ENCODE results near the gene CHAF1B. TPM values are rescaled to one million over a fixed set of nuclear protein-coding genes. Genes with fewer than 3 reads are reported as not detected.

The CHAF1B gene
- total and polyA plus RNA-seq, 2 of the 8 experiments (the other 6 are each of a cell fraction or from before 2014, with no cell fraction given), result 11.8 to 23.1 TPM

DNA sequence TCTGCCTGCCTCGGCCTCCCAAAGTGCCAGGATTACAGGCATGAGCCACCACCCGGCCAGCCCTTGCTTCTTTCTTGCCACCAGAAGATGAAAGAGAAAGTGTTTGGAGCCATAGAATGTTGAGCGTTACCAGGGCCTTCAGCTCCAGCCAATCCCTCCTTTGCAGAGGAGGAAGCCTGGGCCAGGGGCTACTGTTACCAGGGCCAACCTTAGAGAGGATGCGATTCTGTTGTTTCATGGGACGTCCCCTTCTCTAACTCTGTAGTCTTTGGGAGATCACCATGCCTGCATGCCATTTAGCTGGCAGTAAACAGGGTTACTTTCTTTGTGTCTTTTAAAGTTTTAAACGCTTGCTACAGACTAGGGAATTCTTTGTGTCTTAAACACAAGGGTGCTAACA, 49.0 kb downstream of the CHAF1B start:
- Histone ChIP-seq H3K4me3 (ENCODE audit: extremely low read depth in 1 of 4, insufficient read depth in 2 of 4, low read depth in 3 of 4, low read length in 4 of 4) (no peak overlapping the region), H2BK120ac (replicated peaks; ENCODE audit: low read depth, low read length) (no peak overlapping the region), H3K56ac (replicated peaks; ENCODE audit: insufficient read length, low read depth, low read length) (no peak overlapping the region), H2AK5ac (ENCODE audit: low read depth, low read length) (no peak overlapping the region), H3K18ac (ENCODE audit: extremely low read depth, low read length) (no peak overlapping the region), H2AFZ (ENCODE audit: low read length) (no peak overlapping the region), H3K79me2 (ENCODE audit: control insufficient read depth in 1 of 2, insufficient read depth in 2 of 2, low read length in 2 of 2) (no peaks in the 10 kb centered on the region), H3K27ac (ENCODE audit: low read depth, low read length) (no peak overlapping the region), H2BK15ac (ENCODE audit: low read length) (no peak overlapping the region), H4K91ac (replicated peaks; ENCODE audit: insufficient read length, low read length) (no peak overlapping the region), H3K27me3 (replicated peaks in 1 of 4; ENCODE audit: control insufficient read depth in 3 of 4, extremely low read depth in 1 of 4, insufficient read depth in 3 of 4, low read length in 3 of 4) (no peaks in the 10 kb centered on the region), H3K9me3 (ENCODE audit: insufficient read depth in 2 of 2, low read depth in 1 of 2, low read length in 1 of 2) (no peaks in the 10 kb centered on the region), H3K23ac (ENCODE audit: insufficient read length) (no peak overlapping the region), H3K36me3 (ENCODE audit: control insufficient read depth in 2 of 4, insufficient read depth in 4 of 4, low read length in 3 of 4) (no peaks in the 10 kb centered on the region), H3K4me2 (ENCODE audit: insufficient read depth in 1 of 2, low read depth in 2 of 2, low read length in 2 of 2) (no peak overlapping the region), H4K5ac (ENCODE audit: insufficient read length, low read depth, low read length) (no peak overlapping the region), H2BK20ac (ENCODE audit: low read length) (no peak overlapping the region), H3K4me1 (replicated peaks in 1 of 4; ENCODE audit: control insufficient read depth in 3 of 4, insufficient read depth in 4 of 4, low read length in 3 of 4) (no peaks in the 10 kb centered on the region; a peak in 1 of 7 replicates), H4K20me1 (replicated peaks in 1 of 2; ENCODE audit: control insufficient read depth in 1 of 2, insufficient read depth in 2 of 2, low read length in 2 of 2) (no peaks in the 10 kb centered on the region), H3K9ac (replicated peaks in 1 of 4; ENCODE audit: extremely low read depth in 1 of 4, low read depth in 3 of 4, low read length in 3 of 4) (no peak overlapping the region), H2BK12ac (ENCODE audit: low read depth, low read length) (no peak overlapping the region), H2BK5ac (ENCODE audit: low read depth, low read length) (no peak overlapping the region), H3K4ac (replicated peaks; ENCODE audit: insufficient read length, low read depth, low read length) (no peak overlapping the region), H3K79me1 (ENCODE audit: low read depth, low read length) (no peaks in the 10 kb centered on the region), H3K14ac (ENCODE audit: insufficient read length) (no peak overlapping the region), H4K8ac (ENCODE audit: extremely low read depth, insufficient read depth, low read length) (no peak overlapping the region), H3K23me2 (ENCODE audit: low read depth, low read length) (no peaks in the 10 kb centered on the region)
- FAIRE-seq (no peak), DNase-seq (ENCODE audit: low read depth in 1 of 2, low spot score in 2 of 2) (no peak)
- TF ChIP-seq SRF (IDR thresholded peaks at IDR 0.05; ENCODE audit: low read depth, low read length) (no peak), TCF12 (IDR thresholded peaks at IDR 0.05; ENCODE audit: low read depth, low read length) (no peak), CTBP2 (IDR thresholded peaks at IDR 0.05; ENCODE audit: borderline replicate concordance, insufficient read depth, insufficient read length, low read length) (no peak), EZH2 (IDR thresholded peaks at IDR 0.05; ENCODE audit: low read depth, low read length, severe bottlenecking) (no peak), SP2 (IDR thresholded peaks at IDR 0.05; ENCODE audit: low read length) (no peak), POLR2AphosphoS5 (IDR thresholded peaks at IDR 0.05; ENCODE audit: low read depth, low read length) (no peak), JUN (IDR thresholded peaks at IDR 0.05; ENCODE audit: low read depth, low read length) (no peak), SP1 (IDR thresholded peaks at IDR 0.05; ENCODE audit: low read depth, low read length) (no peak)
- TF ChIP-seq, protein P1, sequence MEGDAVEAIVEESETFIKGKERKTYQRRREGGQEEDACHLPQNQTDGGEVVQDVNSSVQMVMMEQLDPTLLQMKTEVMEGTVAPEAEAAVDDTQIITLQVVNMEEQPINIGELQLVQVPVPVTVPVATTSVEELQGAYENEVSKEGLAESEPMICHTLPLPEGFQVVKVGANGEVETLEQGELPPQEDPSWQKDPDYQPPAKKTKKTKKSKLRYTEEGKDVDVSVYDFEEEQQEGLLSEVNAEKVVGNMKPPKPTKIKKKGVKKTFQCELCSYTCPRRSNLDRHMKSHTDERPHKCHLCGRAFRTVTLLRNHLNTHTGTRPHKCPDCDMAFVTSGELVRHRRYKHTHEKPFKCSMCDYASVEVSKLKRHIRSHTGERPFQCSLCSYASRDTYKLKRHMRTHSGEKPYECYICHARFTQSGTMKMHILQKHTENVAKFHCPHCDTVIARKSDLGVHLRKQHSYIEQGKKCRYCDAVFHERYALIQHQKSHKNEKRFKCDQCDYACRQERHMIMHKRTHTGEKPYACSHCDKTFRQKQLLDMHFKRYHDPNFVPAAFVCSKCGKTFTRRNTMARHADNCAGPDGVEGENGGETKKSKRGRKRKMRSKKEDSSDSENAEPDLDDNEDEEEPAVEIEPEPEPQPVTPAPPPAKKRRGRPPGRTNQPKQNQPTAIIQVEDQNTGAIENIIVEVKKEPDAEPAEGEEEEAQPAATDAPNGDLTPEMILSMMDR (IDR thresholded peaks at IDR 0.05; ENCODE audit: control extremely low read depth in 1 of 3, insufficient read depth in 1 of 3, low read depth in 1 of 3, low read length in 3 of 3), result no peak
- ChIA-PET POLR2A (ENCODE audit: partially characterized antibody) (no interaction called here), CTCF (ENCODE audit: partially characterized antibody) (no interaction called here)
- 85% methylated on average over 6 of the region's 6 CpGs; no CpG with 5 or more reads in 1 of the 2 experiments for WGBS, 2 experiments (ENCODE audit: extremely low coverage in 1 of 2, insufficient coverage in 1 of 2, insufficient read length in 1 of 2, insufficient replicate concordance in 2 of 2, low coverage in 1 of 2, low lambda C conversion rate in 2 of 2, missing lambda C conversion rate in 1 of 2)

Measured in H1 (cell line).